GM21619 (cell line): ENCODE data around the gene RTN4IP1.

ENCODE experiments used
- ATAC-seq: cut with Tn5 transposase; IDR thresholded peaks from one replicate; pipeline ENCODE4 v1.9.1; 2021; ENCODE audit not compliant: unreplicated experiment

The RTN4IP1 gene, protein sequence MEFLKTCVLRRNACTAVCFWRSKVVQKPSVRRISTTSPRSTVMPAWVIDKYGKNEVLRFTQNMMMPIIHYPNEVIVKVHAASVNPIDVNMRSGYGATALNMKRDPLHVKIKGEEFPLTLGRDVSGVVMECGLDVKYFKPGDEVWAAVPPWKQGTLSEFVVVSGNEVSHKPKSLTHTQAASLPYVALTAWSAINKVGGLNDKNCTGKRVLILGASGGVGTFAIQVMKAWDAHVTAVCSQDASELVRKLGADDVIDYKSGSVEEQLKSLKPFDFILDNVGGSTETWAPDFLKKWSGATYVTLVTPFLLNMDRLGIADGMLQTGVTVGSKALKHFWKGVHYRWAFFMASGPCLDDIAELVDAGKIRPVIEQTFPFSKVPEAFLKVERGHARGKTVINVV

DNA sequence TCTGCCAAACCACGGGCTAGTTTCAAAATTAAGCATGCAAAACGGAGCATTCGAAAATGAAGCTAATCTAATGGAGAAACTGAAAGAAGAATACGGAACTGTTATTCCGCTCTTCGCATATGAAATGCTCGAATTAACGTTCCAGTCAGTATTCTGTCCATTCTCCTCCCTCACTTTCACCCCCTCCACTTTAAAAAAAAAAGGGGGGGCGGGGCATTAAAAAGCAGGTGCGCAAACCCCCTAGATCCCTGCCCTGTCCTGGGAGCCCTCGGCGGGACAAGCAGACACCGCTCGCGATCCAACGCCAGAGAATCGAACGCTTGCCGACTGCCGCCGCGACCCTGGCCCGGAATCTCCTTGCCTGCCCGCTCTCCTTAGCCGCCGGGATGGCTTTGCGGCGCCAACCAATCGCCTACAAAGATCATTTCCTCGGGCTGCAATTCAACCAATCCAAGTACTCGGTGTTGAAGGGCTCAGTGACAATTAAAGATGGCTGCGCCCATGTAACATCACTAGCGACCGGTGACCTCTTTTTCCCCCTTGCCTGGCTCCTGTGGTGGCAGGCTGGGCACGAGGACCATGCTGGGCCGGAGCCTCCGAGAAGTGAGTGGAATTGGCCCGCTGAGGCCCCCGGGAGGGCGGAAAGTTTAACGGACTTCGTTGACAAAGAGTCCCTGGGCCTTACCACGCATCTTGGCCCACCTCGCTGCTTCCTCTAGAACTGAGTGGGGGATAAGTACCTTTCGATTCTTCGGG, at the start of gene RTN4IP1, which contains the start of gene QRSL1:
TSS of gene RTN4IP1 (minus strand) at position 396 of the 756 bp plus-strand sequence. CDS start 477 bp downstream, outside the sequence.
TSS of gene QRSL1 (plus strand) at position 476 of the 756 bp plus-strand sequence. CDS start at position 580, 104 bp downstream.
- peak; percentile 76 for ATAC-seq

DNA sequence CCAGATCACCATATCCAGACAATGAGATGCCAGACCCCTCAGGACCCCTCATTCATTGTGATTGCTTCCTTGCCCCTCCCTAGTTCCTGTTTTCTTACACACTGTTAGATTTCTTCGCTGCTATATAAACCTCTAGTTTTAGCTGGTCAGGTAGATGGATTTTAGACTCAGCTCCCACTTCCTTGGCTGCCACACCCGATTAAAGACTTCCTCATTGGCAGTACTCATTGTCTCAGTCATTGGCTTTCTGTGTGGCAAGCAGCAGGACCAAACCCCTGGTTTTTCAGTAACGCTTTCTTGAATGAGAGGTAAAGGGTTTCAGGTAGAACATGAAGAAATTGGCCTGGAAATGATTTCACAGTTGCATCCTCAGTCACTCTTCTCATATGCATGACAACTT, 48.0 kb upstream of the RTN4IP1 start:
- no peak for ATAC-seq

DNA sequence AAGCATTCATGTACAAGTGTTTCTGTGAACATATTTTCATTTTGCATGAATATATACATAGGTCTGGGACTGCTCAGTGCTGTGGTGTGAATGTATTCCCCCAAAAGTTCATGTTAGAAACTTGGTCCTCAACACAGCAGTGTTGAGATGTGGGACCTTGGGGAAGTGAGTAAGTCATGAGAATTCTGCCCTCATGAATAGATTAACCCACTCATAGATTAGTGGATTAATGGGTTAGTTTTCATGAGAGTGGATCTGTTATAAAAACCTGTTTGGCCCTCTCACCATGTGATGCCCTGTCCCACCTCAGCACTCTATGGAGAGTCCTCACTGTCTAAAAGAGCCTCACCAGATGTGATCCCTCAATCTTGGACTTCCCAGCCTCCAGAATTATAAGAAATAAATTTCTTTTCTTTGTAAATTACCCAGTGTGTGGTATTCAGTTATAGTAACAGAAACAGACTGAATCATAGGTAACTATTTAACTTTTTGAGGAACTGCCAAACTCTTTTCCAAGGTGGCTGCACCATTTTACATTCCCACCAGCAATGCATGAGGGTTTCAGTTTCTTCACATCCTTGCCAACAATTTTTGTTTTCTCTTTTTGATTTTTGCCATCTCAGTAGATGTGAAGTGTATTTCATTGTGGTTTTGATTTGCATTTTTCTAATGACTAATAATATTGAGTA, 45.4 kb upstream of the RTN4IP1 start:
- no peak for ATAC-seq

DNA sequence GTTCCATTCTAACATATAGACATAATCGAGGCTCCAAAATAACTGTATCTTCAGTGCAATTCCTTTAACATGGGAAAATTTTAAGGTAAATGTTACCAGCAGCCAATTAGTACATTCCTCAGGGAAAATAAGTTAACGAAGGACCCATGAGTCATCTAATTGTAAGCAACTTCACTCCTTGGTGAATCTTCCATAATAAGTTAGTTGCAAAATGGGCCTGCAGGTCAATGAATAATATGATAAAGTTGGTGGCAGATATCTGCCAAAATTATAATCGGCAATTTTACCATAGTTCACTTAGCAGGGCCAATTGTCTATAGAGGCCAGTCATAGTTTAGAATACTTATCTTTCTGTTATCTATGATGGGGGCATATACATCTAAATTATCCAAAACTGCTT, 42.4 kb upstream of the RTN4IP1 start:
- ATAC-seq = no peak

DNA sequence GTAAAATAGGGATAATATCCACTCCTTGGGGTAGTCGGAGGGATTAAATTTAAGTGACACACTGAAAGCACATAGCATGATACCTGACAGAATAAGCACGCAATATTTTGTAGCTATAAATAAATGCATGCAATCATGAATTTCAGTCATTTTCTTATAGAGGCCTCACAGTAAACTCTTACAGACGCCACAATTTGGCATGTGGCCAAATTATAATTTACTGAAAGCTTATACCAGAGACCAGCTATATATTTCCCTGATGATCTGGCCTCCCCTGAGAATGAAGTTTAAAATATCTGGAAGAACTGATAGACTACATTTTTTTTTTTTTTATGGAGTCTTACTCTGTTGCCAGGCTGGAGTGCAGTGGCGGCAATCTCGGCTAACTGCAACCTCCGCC, 40.9 kb upstream of the RTN4IP1 start:
- ATAC-seq = no peak

DNA sequence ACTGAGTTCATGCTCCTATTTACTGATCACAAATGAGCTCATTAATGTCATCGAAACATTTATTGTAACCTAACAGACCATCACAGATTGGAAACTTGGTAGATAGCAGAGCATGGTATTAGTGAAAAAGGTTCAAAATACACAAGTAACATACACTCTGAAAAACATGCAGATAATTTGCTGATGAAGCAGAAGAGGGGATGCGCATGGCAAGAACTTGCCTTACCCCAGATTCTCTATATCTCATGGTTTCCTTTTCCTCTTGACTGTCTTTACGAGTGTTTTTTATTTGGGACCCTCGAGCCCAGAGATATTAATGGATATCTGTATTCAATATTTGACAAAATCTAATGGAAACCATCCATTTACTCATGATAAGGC, 37.7 kb upstream of the RTN4IP1 start:
- ATAC-seq = no peak

DNA sequence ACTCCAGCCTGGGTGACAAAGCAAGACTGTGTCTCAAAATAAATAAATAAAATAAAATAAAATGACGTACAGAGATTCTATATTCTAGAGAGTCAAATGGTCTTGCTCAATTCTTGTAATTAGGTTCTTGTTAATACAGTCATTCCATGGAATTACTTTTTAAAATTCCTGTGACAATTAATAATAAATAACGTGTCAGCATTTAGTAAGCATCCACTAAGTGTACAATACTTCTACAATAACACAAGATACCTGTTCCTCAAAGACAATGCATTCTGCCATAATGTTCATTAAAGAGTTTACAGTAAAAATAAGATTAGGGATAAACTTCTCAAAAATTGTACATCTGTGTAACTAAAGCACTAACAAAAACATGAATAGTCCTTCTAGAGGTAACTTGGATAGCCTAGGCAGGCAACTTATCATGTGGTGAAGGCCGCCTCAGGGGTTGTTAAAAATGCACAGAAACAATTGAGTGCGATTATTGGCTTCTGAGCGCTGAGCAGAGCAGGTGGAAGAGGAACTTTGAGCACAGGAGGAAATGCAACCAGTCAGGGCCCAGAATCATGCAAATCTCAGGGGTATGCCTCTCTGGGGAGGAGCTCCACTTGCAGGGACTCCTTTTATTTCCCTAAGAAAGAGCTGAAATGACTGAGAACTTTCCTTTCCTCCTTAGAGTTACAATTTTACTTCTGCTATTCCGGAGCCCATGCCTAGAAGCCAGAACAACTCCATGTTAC, 37.2 kb upstream of the RTN4IP1 start:
- ATAC-seq = peak; percentile 99

DNA sequence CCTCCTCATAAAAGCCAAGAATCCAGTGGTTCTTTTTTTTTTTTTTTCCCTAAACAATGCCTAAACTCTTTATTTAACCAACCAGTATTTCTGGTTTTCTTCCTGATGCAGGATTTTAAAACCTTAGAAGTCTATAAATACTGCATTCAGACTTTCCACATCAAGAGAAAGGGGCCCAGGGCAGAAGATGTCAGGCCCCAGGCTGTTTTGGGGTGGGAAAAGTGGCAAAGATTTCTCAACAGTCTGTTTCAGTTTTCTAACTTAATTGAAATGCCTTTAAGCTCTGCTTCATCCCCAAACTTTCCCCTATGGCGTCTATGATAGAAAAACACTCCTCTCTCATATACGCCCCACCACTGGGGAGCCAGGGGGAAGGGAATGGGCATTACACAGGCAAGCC, 33.2 kb upstream of the RTN4IP1 start:
- ATAC-seq = no peak

DNA sequence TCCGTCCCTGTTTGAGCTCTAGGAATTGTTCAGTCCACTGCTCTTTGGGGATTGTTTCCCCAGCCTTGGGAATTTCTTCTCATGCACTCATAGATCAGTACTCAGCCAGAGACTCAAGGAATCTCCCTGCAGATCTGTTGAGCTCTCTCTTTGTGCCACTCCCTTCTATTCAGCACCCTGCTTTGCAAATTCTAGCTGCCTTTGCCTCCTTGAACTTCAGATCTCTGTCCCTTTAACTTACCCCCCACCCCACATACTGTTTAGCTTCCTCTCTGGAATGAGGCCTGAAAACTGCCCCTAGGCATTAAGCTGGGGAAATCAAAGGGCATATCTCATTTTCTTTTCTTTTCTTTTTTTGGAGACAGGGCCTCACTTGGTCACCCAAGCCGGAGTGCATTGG, 30.6 kb upstream of the RTN4IP1 start:
- no peak for ATAC-seq

DNA sequence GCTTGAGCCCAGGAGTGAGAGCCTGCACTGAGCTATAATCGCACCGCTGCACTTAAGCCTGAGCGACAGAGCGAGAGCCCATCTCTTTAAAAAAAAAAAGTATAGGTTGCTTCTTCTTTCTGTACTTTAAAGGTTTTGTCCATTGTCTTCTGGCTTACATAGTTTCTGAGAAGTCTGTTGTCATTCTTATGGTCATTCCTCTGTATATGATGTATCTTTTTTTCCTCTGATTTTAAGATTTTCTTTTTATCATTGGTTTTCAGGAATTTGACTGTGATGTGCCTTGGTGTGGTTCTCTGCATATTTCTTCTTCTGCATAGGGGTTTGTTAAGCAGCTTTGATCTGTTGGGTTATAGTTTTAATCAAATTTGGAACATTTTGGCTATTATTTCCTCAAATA, 29.2 kb upstream of the RTN4IP1 start:
- no peak for ATAC-seq

DNA sequence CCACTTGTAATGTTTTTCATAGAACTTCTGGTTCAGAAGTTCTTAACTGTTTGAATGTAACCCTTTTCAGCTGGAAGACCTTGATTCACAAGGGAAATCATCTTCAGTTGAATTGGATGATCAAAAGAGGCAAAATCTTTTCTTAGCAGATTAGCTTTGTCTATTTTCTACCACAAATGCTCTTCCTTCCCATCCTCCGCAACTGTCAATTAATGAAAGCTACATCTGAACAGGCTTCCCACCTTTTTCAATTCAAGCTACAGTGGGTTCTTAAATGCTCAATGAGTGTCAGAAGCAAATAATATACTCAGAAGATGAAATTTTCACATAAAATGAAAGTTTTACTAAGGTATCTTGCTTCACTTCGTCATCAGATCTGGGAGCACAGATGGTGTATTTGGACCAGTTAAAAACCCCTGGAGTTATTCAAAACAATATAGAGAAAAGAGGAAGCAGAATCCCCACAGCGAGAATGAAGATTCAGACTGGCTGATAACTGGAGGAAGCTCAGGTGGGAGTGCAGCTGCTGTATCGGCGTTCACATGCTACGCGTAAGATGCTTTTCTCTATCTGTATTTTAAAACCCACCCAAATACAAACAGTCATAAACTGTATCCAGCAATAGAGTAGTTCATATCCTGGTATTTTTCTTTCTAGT, 19.5 kb upstream of the RTN4IP1 start:
- peak; percentile 84 for ATAC-seq

DNA sequence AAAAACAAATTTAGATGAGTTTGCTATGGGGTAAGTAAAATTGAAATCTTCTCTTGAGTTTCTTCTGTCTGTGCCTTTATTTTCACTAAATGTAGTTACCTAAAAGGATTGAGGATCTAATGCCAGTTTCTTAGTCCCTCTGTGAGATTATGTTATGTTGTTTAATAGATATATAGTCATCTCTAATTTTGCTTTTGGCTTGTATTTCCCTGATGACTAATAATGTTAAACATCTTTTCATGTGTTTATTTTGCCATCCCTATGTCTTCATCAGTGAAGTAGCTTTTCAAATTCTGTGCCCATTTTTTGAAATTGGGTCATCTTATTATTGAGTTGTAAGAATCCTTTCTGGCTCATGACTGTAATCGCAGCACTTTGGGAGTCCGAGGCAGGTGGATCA, 13.8 kb upstream of the RTN4IP1 start:
- ATAC-seq = no peak

DNA sequence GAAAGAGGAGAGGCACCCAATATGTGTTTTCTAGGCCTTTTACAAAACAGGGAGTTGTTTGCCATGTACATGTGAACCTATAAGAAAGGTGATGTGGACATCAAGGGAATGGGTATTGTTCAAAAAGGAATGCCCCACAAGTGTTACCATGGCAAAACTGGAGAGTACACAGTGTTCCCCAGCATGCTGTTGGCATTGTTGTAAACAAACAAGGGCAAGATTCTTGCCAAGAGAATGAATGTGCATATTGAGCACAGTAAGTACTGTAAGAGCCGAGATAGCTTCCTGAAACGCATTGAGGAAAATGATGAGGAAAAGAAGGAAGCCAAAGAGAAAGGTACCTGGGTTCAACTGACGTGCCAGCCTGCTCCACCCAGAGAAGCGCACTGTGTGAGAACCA, 13.2 kb upstream of the RTN4IP1 start:
- no peak for ATAC-seq

DNA sequence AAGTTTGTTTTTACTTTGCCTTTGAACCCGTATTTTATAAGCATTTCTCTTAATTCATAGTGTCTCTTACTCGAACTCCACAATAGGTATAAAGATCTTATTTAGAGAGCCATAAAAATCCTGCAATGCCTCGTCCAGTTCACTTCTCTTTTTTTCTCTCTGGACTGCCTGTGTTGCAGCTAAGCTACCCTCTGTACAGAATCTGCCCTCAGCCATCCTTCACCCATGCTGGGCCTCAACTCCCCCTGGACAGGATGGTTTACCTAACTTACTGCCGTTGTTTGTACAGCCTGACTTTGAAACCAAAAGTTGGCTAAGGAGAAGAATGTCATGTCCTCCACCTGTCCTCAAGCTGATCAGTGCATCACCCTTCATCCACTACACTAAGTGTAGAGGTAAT, 10.5 kb upstream of the RTN4IP1 start:
- no peak for ATAC-seq

DNA sequence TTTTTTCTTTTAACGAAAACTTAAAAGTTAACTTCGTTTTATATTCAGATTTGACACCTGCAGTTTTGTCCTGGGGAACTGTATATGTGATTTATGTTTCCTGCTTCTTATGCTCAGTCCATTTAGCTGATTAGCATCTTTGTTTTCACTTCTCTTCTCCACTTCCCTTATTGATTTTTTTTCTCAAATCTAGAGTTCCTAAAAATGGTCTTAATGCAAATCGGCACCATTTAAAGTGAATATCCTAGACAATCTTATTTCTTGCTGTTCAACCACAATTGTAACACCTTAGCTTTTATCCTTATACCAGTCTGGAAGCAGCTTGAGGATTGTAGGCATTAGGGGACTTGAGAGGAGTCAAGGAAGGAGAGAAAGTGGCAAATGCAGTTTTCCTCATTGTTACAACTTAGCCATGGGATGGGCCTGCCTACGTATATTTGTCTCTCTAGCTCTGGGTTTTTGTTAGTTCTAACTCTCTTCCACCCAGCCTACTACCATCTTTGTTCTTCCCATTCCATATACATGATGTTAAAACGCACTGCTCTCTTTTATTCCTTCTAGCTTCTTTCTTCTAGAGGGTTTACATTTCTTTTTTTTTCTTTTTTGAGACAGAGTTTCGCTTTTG, 8.5 kb upstream of the RTN4IP1 start:
- peak; percentile 76 for ATAC-seq

DNA sequence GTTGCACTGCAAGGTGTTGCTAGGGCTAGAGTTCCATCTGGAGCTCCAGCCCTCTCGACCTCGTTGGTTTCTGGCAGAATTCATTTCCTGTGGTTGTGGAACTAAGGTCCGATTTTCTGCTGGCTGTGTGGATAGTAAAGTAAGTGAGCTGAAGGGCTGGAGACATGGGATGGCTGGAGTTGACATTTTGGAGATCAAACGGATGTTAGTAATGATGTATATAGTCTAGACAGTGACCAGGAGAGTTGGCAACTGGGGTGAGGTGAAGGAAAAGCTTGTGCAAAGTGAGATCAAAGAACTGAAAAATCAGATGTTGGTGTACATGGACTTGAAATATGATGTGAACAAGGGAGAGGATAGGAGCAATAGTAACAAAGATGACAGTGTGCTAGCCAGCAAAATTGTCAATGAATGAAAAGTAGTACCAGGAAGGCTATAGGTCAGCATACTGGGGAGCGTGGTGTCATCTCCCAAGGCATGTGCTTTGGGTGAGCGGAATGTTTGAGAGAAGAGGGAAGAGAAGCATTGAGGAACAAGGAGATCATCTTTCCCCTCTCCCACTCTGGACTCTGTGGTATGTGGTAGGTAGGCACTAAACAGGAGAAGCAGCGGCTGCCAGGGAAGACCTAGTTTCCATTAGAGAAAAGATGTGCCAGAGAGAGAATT, 7.9 kb upstream of the RTN4IP1 start:
- peak; percentile 19 for ATAC-seq

DNA sequence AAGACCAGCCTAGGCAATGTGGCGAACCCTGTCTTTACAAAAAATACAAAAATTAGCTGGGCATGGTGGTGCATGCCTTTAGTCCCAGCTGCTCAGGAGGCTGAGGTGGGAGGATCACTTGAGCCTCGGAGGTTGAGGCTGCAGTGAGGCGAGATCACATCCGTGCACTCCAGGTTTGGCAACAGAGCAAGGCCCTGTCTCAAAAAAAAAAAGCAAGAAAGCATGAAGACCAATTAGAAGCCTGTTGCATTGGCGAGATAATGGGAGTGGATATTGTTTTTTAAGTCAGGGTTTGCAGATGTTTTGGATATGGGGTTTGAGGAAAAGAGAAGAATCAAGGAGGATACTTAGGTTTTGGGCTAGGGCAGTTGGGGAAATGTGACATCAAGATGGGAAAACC, 5.3 kb upstream of the RTN4IP1 start:
- ATAC-seq = no peak

DNA sequence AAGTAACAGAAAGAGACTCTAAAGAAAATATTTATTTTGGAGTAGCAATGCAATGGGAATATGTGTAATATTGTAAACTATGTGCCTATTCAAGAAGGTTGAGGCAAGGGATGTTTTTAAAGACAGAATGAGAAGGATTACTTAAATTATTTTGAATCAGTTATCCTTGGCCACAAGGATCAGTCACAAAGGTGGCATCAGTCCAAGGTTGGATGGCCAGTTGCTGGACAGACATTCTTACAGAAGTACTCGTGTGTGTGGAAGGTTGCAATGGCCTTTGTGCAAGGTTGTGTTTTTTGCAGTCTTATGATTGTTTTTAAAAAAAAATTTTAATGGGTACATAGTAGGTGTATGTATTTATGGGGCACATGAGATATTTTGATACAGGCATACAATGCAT, 2.0 kb upstream of the RTN4IP1 start:
- ATAC-seq = no peak

DNA sequence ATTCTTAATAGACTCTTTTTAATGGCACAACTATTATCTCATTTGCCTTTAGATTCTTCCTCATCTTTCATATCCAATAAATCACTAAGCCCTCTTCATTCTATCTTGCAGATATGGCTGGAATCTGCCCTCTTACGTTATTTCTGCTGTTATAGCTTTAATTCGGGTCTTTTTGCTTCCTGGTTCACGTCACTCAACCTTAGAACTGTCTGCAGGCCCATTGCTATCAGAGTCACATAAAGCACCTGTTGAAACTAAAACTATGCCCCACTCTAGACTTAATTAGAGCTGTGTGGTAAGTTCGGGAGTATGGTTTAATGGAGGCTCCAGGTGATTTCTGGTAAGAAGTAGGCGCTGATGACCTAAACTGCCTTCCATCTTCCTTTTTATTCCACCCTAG, 1.1 kb upstream of the RTN4IP1 start:
- ATAC-seq = no peak

DNA sequence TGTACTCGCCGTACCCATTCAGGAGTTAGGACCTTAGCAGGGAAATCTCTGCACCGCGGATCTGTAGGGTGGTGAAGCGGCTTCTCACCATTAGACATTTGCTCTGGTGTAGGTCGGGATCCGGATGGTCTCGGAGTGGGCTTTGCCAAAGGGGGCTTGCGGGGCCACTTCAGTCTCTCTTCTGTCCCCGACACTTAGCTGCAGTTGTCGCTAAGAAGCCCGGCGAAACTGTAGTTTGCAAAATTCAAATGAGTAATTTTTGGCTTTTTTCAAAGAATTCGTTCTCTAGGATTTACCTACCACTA, 513 bp upstream of the RTN4IP1 start:
- ATAC-seq = no peak
